Heart left ventricle (tissue), 13 donors: ENCODE results near the gene AMIGO3.

ENCODE experiments used
- CTCF ChIP-seq, 12 donors: fragments of 200-600 bp; sonication (generic) in 4 of 12; IDR thresholded peaks; one replicate each; pipeline versions ENCODE4 v1.5.0 to v1.8.0; 2018 to 2022; ENCODE audit warnings: antibody characterized with exemption in 12 of 12, mild to moderate bottlenecking in 5 of 12
- POLR2A ChIP-seq, 2 donors: fragments of 450-650 bp; IDR thresholded peaks; one replicate each; pipeline ENCODE4 v1.6.1; 2017; ENCODE audit warnings: antibody characterized with exemption in 2 of 2, mild to moderate bottlenecking in 2 of 2, moderate library complexity in 2 of 2
- donor health status: ischemic (EF 13 %, LVEDD 7.1; RV severe dilation, severe dysfunction).
- donor health status: DM: no; HTN: yes; CAD: no.
- donor health status: DM: no; HTN: no; CAD: no.
- donor health status: ischemic (EF 25% LVEDD 6.9; RV normal size, moderate dysfunction).
- donor health status: ischemic (EF 25% LVEDD 5.7; RV mildly dilated, moderate dysfunction).
- donor health status: ischemic (EF 35%, LVEDD 5.7; RV mildly dilated, moderate dysfunction).
- donor health status: nonischemic (EF 11% LVEDD 7.7; RV severe dilation, severe dysfunction).
- donor health status: DM: yes; HTN: yes; CAD: no.
- donor health status: PGD.
- donor health status: ischemic (EF 29% LVEDD 5.4; RV normal size, mild dysfunction).
- donor health status: nonischemic (EF 23%, LVEDD 6.1; RV moderate dilation, normal function).

- no peak for TF ChIP-seq POLR2A (IDR thresholded peaks at IDR 0.05)
- TF ChIP-seq CTCF (IDR thresholded peaks at IDR 0.05): no peak
Observed at GRCh38 chr3:49738067-49738713, 18.7 kb upstream of the AMIGO3 start.
